Measurements from ENCODE around the gene CEP164.
"Not testable (repeated sequence)": the region's sequence is repeated elsewhere in the genome, so short reads cannot be mapped to it uniquely, and the experiment has no call there.

CEP164 gene

GRCh38 chr11:117443266-117444186, 115.9 kb downstream of the CEP164 start:
- peak; percentile 53 for DNase-seq

GRCh38 chr11:117444256-117444655, 116.6 kb downstream of the CEP164 start:
- no peak for DNase-seq

GRCh38 chr11:117444711-117445658, 117.3 kb downstream of the CEP164 start:
- no peak for DNase-seq

- no peak for DNase-seq
Measured at GRCh38 chr11:117449111-117449693, 121.5 kb downstream of the CEP164 start.

GRCh38 chr11:117453886-117454563, 126.4 kb downstream of the CEP164 start:
- DNase-seq = no peak

GRCh38 chr11:117454564-117454917, 126.9 kb downstream of the CEP164 start:
- no peak for DNase-seq

- no peak for DNase-seq
Measured at GRCh38 chr11:117456027-117456720, 128.5 kb downstream of the CEP164 start.

- not testable (repeated sequence) for DNase-seq
Measured at GRCh38 chr11:117456721-117457029, 129.0 kb downstream of the CEP164 start.

GRCh38 chr11:117457031-117457785, 129.6 kb downstream of the CEP164 start:
- peak; percentile 91 for DNase-seq

GRCh38 chr11:117457835-117458234, 130.2 kb downstream of the CEP164 start:
- DNase-seq = peak; percentile 68

GRCh38 chr11:117458275-117459122, 130.8 kb downstream of the CEP164 start:
- DNase-seq = peak; percentile 49

- no peak for DNase-seq
Measured at GRCh38 chr11:117459123-117459978, 131.7 kb downstream of the CEP164 start.

GRCh38 chr11:117459979-117460300, 132.3 kb downstream of the CEP164 start:
- DNase-seq = no peak

GRCh38 chr11:117461396-117462182, 133.9 kb downstream of the CEP164 start:
- no peak for DNase-seq

GRCh38 chr11:117462183-117462863, 134.7 kb downstream of the CEP164 start:
- no peak for DNase-seq

GRCh38 chr11:117462864-117463247, 135.2 kb downstream of the CEP164 start:
- no peak for DNase-seq

Data from DMS153 (cell line).